Colonic mucosa (tissue), 4 donors: ENCODE results near the gene CLHC1. TPM values are rescaled to one million over a fixed set of nuclear protein-coding genes. Genes with fewer than 3 reads are reported as not detected.
"Not testable (repeated sequence)": the region's sequence is repeated elsewhere in the genome, so short reads cannot be mapped to it uniquely, and the experiment has no call there.

ENCODE experiments used
- DNase-seq: peaks from one replicate; pipeline ENCODE4 v3.0.0-alpha.2; 2020
- H3K27ac ChIP-seq: fragments of 200-600 bp; one replicate; pipeline ENCODE4 v1.8.0; 2021
- H3K27me3 ChIP-seq: fragments of 200-600 bp; one replicate; pipeline ENCODE4 v1.8.0; 2021
- H3K36me3 ChIP-seq: fragments of 200-600 bp; one replicate; pipeline ENCODE4 v1.8.0; 2021
- H3K4me1 ChIP-seq: fragments of 200-600 bp; one replicate; pipeline ENCODE4 v1.8.0; 2021; ENCODE audit warnings: mild to moderate bottlenecking
- H3K4me3 ChIP-seq: fragments of 200-600 bp; one replicate; pipeline ENCODE4 v1.8.0; 2021
- H3K9ac ChIP-seq, 2 donors: one replicate each; pipeline ENCODE4 v1.7.0; 2013; ENCODE audit warnings: control low read depth in 2 of 2, low read depth in 2 of 2, low read length in 2 of 2
- H3K9me3 ChIP-seq: fragments of 200-600 bp; one replicate; pipeline ENCODE4 v1.8.0; 2021
- CTCF ChIP-seq: fragments of 200-600 bp; IDR thresholded peaks from one replicate; pipeline ENCODE4 v1.8.0; 2022; ENCODE audit warnings: antibody characterized with exemption, mild to moderate bottlenecking
- intact Hi-C: fragments of 100-400 bp; cut with DNase I; formaldehyde crosslinking; loops from one replicate; pipeline ENCODE4 v1.14.1; 2022
- total RNA-seq, 2 donors: library from RNA; stranded (reverse); fragmentation: NEBNext Ultra II Directional in 1 of 2; extraction: Animal tissue kit (Norgen Biotek cat#: 25700) in 1 of 2; gene quantifications; one replicate each; pipeline ENCODE4 v1.2.1, GENCODE V29; 2021
- donor health status: healthy.
- donor health status: DM: no; HTN: no; CAD: no.
- donor health status: DM: no; HTN: no; CAD: no.

CLHC1 gene
- total RNA-seq, 2 donors from 2014 or later, result 8.1 to 8.9 TPM

GRCh38 chr2:55268907-55269644, 37.0 kb upstream of the CLHC1 start, which contains the start of gene MTIF2:
Gene MTIF2 (minus strand): TSS chr2:55269231. CDS start chr2:55263858, 5,373 bp downstream.
- intact Hi-C loops, result loop anchor here (2.0 kb wide), 1 partner anchor 38 kb away; no protein-coding TSS in a partner anchor
- peak; percentile 97 for DNase-seq
- no peaks in the 10 kb centered on the region for H3K9me3 ChIP-seq

GRCh38 chr2:55268288-55268906, 36.3 kb upstream of the CLHC1 start:
- H3K36me3 ChIP-seq, result peaks cover 3% of the 10 kb centered on the region
- no peak for TF ChIP-seq CTCF
- H3K4me3 ChIP-seq, result peak overlapping the region; percentile 61
- peak overlapping the region; percentile 72 to 82 for H3K9ac ChIP-seq
- no peaks in the 10 kb centered on the region for H3K27me3 ChIP-seq
- H3K27ac ChIP-seq, result peak overlapping the region; percentile 85
- intact Hi-C loops, result loop anchor here (2.0 kb wide), 1 partner anchor 38 kb away; no protein-coding TSS in a partner anchor
- peaks cover 5% of the 10 kb centered on the region for H3K4me1 ChIP-seq
- no peak for DNase-seq
- no peaks in the 10 kb centered on the region for H3K9me3 ChIP-seq

More at GRCh38 chr2:55268907-55269644, 37.0 kb upstream of the CLHC1 start, which contains the start of gene MTIF2:
- H3K27ac ChIP-seq, result peak within 1 kb of the TSS; percentile 85
- H3K36me3 ChIP-seq, result no peaks in the 10 kb centered on the region
- peak within 1 kb of the TSS; percentile 72 to 82 for H3K9ac ChIP-seq
- peaks cover 5% of the 10 kb centered on the region for H3K4me1 ChIP-seq
- H3K27me3 ChIP-seq, result no peaks in the 10 kb centered on the region
- peak within 1 kb of the TSS; percentile 61 for H3K4me3 ChIP-seq
- no peak for TF ChIP-seq CTCF

GRCh38 chr2:55259586-55259985, 27.5 kb upstream of the CLHC1 start:
- H3K27me3 ChIP-seq, H3K9ac ChIP-seq, H3K36me3 ChIP-seq, H3K27ac ChIP-seq, H3K4me1 ChIP-seq, H3K9me3 ChIP-seq, DNase-seq, H3K4me3 ChIP-seq, intact Hi-C loops: not testable (repeated sequence)

GRCh38 chr2:55252832-55253231, 20.7 kb upstream of the CLHC1 start:
- TF ChIP-seq CTCF, result no peak
- Histone ChIP-seq H3K9ac (no peak overlapping the region), H3K9me3 (no peaks in the 10 kb centered on the region), H3K27me3 (no peaks in the 10 kb centered on the region), H3K4me3 (no peak overlapping the region), H3K4me1 (no peaks in the 10 kb centered on the region), H3K36me3 (no peaks in the 10 kb centered on the region), H3K27ac (no peak overlapping the region)
- intact Hi-C loops, result no loop called here
- no peak for DNase-seq

GRCh38 chr2:55247025-55247424, 14.9 kb upstream of the CLHC1 start:
- intact Hi-C loops, result no loop called here
- no peaks in the 10 kb centered on the region for H3K27me3 ChIP-seq
- no peak for TF ChIP-seq CTCF
- peaks cover 5% of the 10 kb centered on the region for H3K36me3 ChIP-seq
- no peak for DNase-seq
- no peaks in the 10 kb centered on the region for H3K4me1 ChIP-seq
- no peak overlapping the region for H3K9ac ChIP-seq
- no peak overlapping the region for H3K4me3 ChIP-seq
- no peaks in the 10 kb centered on the region for H3K9me3 ChIP-seq
- H3K27ac ChIP-seq, result no peak overlapping the region

- H3K4me1 ChIP-seq, result no peaks in the 10 kb centered on the region
- no peak for DNase-seq
- no peak overlapping the region for H3K4me3 ChIP-seq
- no peaks in the 10 kb centered on the region for H3K9me3 ChIP-seq
- intact Hi-C loops, result no loop called here
- H3K36me3 ChIP-seq, result peaks cover 5% of the 10 kb centered on the region
- no peaks in the 10 kb centered on the region for H3K27me3 ChIP-seq
- TF ChIP-seq CTCF, result no peak
- H3K27ac ChIP-seq, result no peak overlapping the region
- no peak overlapping the region for H3K9ac ChIP-seq
Observed at GRCh38 chr2:55245411-55245810, 13.3 kb upstream of the CLHC1 start.
